HG02678 (cell line): Measurements from ENCODE around the gene AHSP.
"Not testable (repeated sequence)": the region's sequence is repeated elsewhere in the genome, so short reads cannot be mapped to it uniquely, and the experiment has no call there.

Experiments
- ATAC-seq: cut with Tn5 transposase; IDR thresholded peaks from one replicate; pipeline ENCODE4 v1.9.1; 2021; ENCODE audit warnings: mild to moderate bottlenecking, moderate library complexity; ENCODE audit not compliant: unreplicated experiment

AHSP gene

GRCh38 chr16:31499928-31500327, 27.8 kb upstream of the AHSP start:
- ATAC-seq: no peak

- no peak for ATAC-seq
These were observed 26.3 kb upstream of the AHSP start for GRCh38 chr16:31501226-31501965.

GRCh38 chr16:31501966-31502348, 25.7 kb upstream of the AHSP start:
- ATAC-seq: no peak

- no peak for ATAC-seq
These were observed 24.7 kb upstream of the AHSP start for GRCh38 chr16:31502981-31503380.

GRCh38 chr16:31503555-31503954, 24.1 kb upstream of the AHSP start:
- ATAC-seq: not testable (repeated sequence)

- ATAC-seq: no peak
These were observed 23.5 kb upstream of the AHSP start for GRCh38 chr16:31504159-31504558.

- ATAC-seq: peak; percentile 39
These were observed 22.2 kb upstream of the AHSP start for GRCh38 chr16:31505483-31505882.

GRCh38 chr16:31507617-31507928, 20.1 kb upstream of the AHSP start:
- no peak for ATAC-seq

GRCh38 chr16:31507929-31508705, 19.6 kb upstream of the AHSP start, which contains the start of gene RUSF1:
Gene RUSF1 (minus strand): TSS chr16:31508391. CDS start chr16:31508373, 18 bp downstream.
- peak; percentile 90 for ATAC-seq

GRCh38 chr16:31508706-31509195, 18.9 kb upstream of the AHSP start:
- ATAC-seq: no peak

GRCh38 chr16:31513126-31513525, 14.6 kb upstream of the AHSP start:
- ATAC-seq: no peak

- no peak for ATAC-seq
These were observed 13.8 kb upstream of the AHSP start for GRCh38 chr16:31513884-31514283.

- ATAC-seq: no peak
These were observed 9.8 kb upstream of the AHSP start for GRCh38 chr16:31517800-31518402.

- no peak for ATAC-seq
These were observed 7.8 kb upstream of the AHSP start for GRCh38 chr16:31519759-31520431.

GRCh38 chr16:31521368-31521767, 6.3 kb upstream of the AHSP start:
- ATAC-seq: no peak

GRCh38 chr16:31522071-31522470, 5.6 kb upstream of the AHSP start:
- ATAC-seq: no peak

- not testable (repeated sequence) for ATAC-seq
These were observed 3.9 kb upstream of the AHSP start for GRCh38 chr16:31523768-31524167.

- ATAC-seq: no peak
These were observed 2.6 kb upstream of the AHSP start for GRCh38 chr16:31525113-31525512.

GRCh38 chr16:31528523-31529107, 915 bp downstream of the AHSP start:
- ATAC-seq: no peak

GRCh38 chr16:31529108-31529936, 1.6 kb downstream of the AHSP start:
- ATAC-seq: no peak
